ENCODE results near the gene ZC3HAV1L. TPM values are rescaled to one million over a fixed set of nuclear protein-coding genes. Genes with fewer than 3 reads are reported as not detected.

ZC3HAV1L gene
- total and polyA plus RNA-seq, 2 of the 13 experiments (the other 11 are each of a cell fraction or from before 2014, with no cell fraction given) = 8.4 to 11.1 TPM

GRCh38 chr7:139023076-139023475 lies 12.8 kb downstream of the ZC3HAV1L start:
- FAIRE-seq = no peak
- no peak for TF ChIP-seq MAZ (IDR thresholded peaks at IDR 0.05; ENCODE audit: borderline replicate concordance, low read depth, low read length)
- TF ChIP-seq MAZ (CRISPR knock-in tag; IDR thresholded peaks at IDR 0.05; ENCODE audit: low read depth) = no peak
- no peak for TF ChIP-seq ZNF75D (CRISPR knock-in tag; IDR thresholded peaks at IDR 0.05; ENCODE audit: borderline replicate concordance)
- TF ChIP-seq ZNF3 (CRISPR knock-in tag; IDR thresholded peaks at IDR 0.05) = no peak
- TF ChIP-seq ZNF614 (CRISPR knock-in tag; IDR thresholded peaks at IDR 0.05; ENCODE audit: borderline replicate concordance) = no peak
- no peak for TF ChIP-seq ZNF768 (CRISPR knock-in tag; IDR thresholded peaks at IDR 0.05)
- no peak for TF ChIP-seq GPN1 (CRISPR knock-in tag; IDR thresholded peaks at IDR 0.05; ENCODE audit: borderline replicate concordance)
- TF ChIP-seq ZNF639 (CRISPR knock-in tag; conservative IDR thresholded peaks at IDR 0.05) = no peak
- no peak for TF ChIP-seq SNAPC2 (CRISPR knock-in tag; IDR thresholded peaks at IDR 0.05)

More at GRCh38 chr7:139023076-139023475, 12.8 kb downstream of the ZC3HAV1L start:
- intact Hi-C loops (cut with micrococcal nuclease; ENCODE audit: unreplicated experiment) = no loop called here
- no peaks in the 10 kb centered on the region for H3K4me1 ChIP-seq (ENCODE audit: insufficient read depth, low read length)
- no peaks in the 10 kb centered on the region for H3K27me3 ChIP-seq (ENCODE audit: control insufficient read depth in 1 of 2, insufficient read depth in 2 of 2, low read length in 2 of 2)
- H4K20me1 ChIP-seq (ENCODE audit: insufficient read depth, low read length) = no peaks in the 10 kb centered on the region
- H3K9ac ChIP-seq (ENCODE audit: insufficient read depth, low read depth, low read length) = no peak overlapping the region
- ATAC-seq = no peak
- in situ Hi-C loops (cut with HindIII; ENCODE audit: extremely low pct_ligation_motif_present, low pct_unique_long_range_greater_than_20kb) = no loop called here
- no peak for DNase-seq (ENCODE audit: low spot score)
- H3K79me2 ChIP-seq (ENCODE audit: insufficient read depth, low read length) = no peaks in the 10 kb centered on the region
- H2AFZ ChIP-seq (ENCODE audit: low read length) = no peak overlapping the region
- ChIA-PET POLR2A (no interaction called here), CTCF (ENCODE audit: low intra/inter-chr PET ratio, low total read pairs) (no interaction called here)
- no peak overlapping the region for H3K4me2 ChIP-seq (ENCODE audit: low read depth, low read length)
- BruUV-seq (replicated peaks) = no TSS peak
- H3K36me3 ChIP-seq (replicated peaks in 1 of 2; ENCODE audit: control insufficient read depth in 1 of 2, insufficient read depth in 2 of 2, low read length in 2 of 2) = peaks cover 0 to 11% of the 10 kb centered on the region in 2 experiments; a peak in 3 of 5 replicates
- H3K4me3 ChIP-seq (replicated peaks in 1 of 3; ENCODE audit: insufficient read depth in 1 of 3, low read depth in 2 of 3, low read length in 3 of 3) = no peak overlapping the region
- H3K27ac ChIP-seq (ENCODE audit: extremely low read length, insufficient read depth, low read length) = no peak overlapping the region
- 64% methylated on average over 5 of the region's 5 CpGs for WGBS (ENCODE audit: low lambda C conversion rate)
- no peaks in the 10 kb centered on the region for H3K9me3 ChIP-seq (ENCODE audit: low read length)

Measured in HepG2 (cell line).